RWPE2 (cell line): ENCODE results near the gene PHYKPL.

Experiments
- ATAC-seq: fragments of 200-7000 bp; cut with Tn5 transposase; 3 replicates; pipeline ENCODE4 v1.9.1; 2021; ENCODE audit warnings: low read depth
- DNase-seq: peaks from one replicate; pipeline ENCODE4 v3.0.0-alpha.2; 2020; ENCODE audit warnings: low spot score
- H3K27ac ChIP-seq: fragments of 450-650 bp; 2 replicates; pipeline ENCODE4 v1.5.1; 2017; ENCODE audit warnings: mild to moderate bottlenecking; ENCODE audit not compliant: poor library complexity, severe bottlenecking
- H3K27me3 ChIP-seq: fragments of 250-450 bp; sonication (Bioruptor Pico); 2 replicates; pipeline ENCODE4 v1.5.1; 2021; ENCODE audit warnings: mild to moderate bottlenecking, moderate library complexity; ENCODE audit not compliant: insufficient read depth, poor library complexity, severe bottlenecking
- H3K36me3 ChIP-seq: fragments of 250-450 bp; sonication (Bioruptor Pico); 2 replicates; pipeline ENCODE4 v1.5.1; 2020; ENCODE audit warnings: low read depth, mild to moderate bottlenecking, moderate library complexity
- H3K4me1 ChIP-seq: fragments of 250-450 bp; sonication (Bioruptor Pico); 2 replicates; pipeline ENCODE4 v1.5.1; 2021; ENCODE audit warnings: mild to moderate bottlenecking, moderate library complexity; ENCODE audit not compliant: insufficient read depth, poor library complexity, severe bottlenecking
- H3K4me3 ChIP-seq: fragments of 250-450 bp; sonication (Bioruptor Pico); 2 replicates; pipeline ENCODE4 v1.5.1; 2021; ENCODE audit warnings: mild to moderate bottlenecking, moderate library complexity; ENCODE audit not compliant: severe bottlenecking
- H3K9me3 ChIP-seq: fragments of 250-450 bp; sonication (Bioruptor Pico); 2 replicates; pipeline ENCODE4 v1.5.1; 2021; ENCODE audit warnings: mild to moderate bottlenecking, moderate library complexity; ENCODE audit not compliant: severe bottlenecking
- TF ChIP-seq, protein P1 (sequence below): fragments of 450-650 bp; IDR thresholded peaks from one replicate; pipeline ENCODE4 v1.5.1; 2017; ENCODE audit warnings: mild to moderate bottlenecking, moderate library complexity; ENCODE audit not compliant: poor library complexity, severe bottlenecking

The PHYKPL gene

DNA sequence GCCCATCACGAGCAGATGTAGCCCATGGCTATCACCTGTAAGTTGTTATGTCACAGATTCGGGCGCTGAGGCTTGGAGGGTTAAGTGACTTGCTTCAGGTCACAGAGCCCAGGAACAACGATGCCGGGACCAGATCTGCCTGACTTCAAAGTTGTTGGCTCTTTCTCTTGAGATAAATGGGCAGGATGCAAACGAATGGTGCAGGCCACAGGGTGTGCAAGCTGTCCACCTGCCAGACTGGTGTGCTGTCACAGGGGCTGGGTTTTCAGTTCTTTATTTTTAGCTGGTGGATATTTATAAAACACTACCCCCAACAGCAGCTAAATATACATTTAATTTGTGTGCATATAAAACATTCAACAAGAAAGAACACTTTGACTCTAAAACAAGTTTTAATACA, 17.7 kb upstream of the PHYKPL start:
- Histone ChIP-seq H3K36me3 (no peaks in the 10 kb centered on the region), H3K9me3 (no peaks in the 10 kb centered on the region), H3K27ac (no peak overlapping the region), H3K27me3 (no peaks in the 10 kb centered on the region), H3K4me1 (no peaks in the 10 kb centered on the region), H3K4me3 (no peak overlapping the region)
- TF ChIP-seq, protein P1, sequence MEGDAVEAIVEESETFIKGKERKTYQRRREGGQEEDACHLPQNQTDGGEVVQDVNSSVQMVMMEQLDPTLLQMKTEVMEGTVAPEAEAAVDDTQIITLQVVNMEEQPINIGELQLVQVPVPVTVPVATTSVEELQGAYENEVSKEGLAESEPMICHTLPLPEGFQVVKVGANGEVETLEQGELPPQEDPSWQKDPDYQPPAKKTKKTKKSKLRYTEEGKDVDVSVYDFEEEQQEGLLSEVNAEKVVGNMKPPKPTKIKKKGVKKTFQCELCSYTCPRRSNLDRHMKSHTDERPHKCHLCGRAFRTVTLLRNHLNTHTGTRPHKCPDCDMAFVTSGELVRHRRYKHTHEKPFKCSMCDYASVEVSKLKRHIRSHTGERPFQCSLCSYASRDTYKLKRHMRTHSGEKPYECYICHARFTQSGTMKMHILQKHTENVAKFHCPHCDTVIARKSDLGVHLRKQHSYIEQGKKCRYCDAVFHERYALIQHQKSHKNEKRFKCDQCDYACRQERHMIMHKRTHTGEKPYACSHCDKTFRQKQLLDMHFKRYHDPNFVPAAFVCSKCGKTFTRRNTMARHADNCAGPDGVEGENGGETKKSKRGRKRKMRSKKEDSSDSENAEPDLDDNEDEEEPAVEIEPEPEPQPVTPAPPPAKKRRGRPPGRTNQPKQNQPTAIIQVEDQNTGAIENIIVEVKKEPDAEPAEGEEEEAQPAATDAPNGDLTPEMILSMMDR: no peak
- DNase-seq (no peak), ATAC-seq (no peak)

DNA sequence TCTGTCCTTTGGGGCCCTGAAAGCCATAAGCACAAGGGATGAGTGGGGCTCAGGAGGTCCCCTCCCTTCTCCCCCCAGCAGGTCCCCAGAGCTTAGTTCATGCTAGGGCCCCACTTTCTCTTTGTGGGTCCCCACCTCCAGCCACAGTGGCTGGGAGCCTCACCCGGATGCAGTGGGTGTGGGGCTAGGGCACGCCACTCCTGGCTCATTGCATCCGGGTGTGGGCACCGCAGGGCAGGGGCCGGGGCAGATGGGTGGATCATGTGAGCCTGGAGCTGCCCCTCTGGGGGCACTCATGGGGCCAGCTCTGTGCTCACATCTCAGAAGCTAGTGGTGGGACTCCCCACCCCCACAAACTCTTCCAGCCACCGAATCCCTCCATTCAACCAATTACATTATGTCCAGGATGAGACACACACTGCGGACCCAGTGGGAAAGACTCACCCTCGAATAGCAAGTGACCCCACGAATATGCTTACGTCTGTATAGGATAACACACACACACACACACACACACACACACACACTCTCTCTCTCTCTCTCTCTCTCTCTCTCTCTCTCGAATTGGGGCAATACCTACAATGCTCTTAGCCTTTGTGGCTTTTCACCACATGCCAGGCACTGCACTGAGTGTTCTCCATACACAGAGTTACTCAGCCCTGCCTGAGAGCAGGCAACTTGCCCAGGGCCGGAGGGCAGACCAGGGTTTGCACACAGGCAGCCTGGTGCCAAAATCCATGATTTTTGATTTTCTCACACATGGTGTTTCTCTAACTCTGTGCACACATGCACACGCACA, 16.8 kb upstream of the PHYKPL start:
- no peaks in the 10 kb centered on the region for H3K9me3 ChIP-seq
- peaks cover under 1% of the 10 kb centered on the region for H3K4me1 ChIP-seq
- no peaks in the 10 kb centered on the region for H3K27me3 ChIP-seq
- no peak overlapping the region for H3K4me3 ChIP-seq
- ATAC-seq (peak; percentile 72), DNase-seq (peak; percentile 66)
- TF ChIP-seq, protein P1: no peak
- H3K27ac ChIP-seq: no peak overlapping the region
- no peaks in the 10 kb centered on the region for H3K36me3 ChIP-seq

DNA sequence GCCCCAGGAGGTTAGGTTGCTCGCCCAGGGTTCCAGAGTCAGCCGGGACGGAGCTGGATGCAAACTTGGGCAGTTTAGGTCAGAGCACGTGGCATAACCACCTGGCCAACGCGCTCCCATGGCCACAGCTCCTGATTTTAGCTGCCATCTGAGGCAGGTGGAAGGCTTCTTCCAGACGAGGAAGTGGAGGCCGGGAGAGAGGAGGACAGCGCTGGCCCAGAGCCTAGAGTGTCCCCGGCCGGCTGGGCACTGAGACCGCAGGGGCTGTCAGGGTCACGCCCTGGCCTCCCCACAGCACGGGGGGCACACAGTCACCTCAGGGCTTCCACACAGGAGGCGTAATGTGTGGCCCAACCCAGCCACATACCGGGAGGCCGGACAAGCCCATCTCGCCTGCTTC, 16.1 kb upstream of the PHYKPL start:
- peaks cover 4% of the 10 kb centered on the region for H3K4me1 ChIP-seq
- no peaks in the 10 kb centered on the region for H3K9me3 ChIP-seq
- TF ChIP-seq, protein P1: no peak
- ATAC-seq (no peak), DNase-seq (peak; percentile 43)
- H3K4me3 ChIP-seq: no peak overlapping the region
- no peaks in the 10 kb centered on the region for H3K36me3 ChIP-seq
- no peaks in the 10 kb centered on the region for H3K27me3 ChIP-seq
- H3K27ac ChIP-seq: no peak overlapping the region

DNA sequence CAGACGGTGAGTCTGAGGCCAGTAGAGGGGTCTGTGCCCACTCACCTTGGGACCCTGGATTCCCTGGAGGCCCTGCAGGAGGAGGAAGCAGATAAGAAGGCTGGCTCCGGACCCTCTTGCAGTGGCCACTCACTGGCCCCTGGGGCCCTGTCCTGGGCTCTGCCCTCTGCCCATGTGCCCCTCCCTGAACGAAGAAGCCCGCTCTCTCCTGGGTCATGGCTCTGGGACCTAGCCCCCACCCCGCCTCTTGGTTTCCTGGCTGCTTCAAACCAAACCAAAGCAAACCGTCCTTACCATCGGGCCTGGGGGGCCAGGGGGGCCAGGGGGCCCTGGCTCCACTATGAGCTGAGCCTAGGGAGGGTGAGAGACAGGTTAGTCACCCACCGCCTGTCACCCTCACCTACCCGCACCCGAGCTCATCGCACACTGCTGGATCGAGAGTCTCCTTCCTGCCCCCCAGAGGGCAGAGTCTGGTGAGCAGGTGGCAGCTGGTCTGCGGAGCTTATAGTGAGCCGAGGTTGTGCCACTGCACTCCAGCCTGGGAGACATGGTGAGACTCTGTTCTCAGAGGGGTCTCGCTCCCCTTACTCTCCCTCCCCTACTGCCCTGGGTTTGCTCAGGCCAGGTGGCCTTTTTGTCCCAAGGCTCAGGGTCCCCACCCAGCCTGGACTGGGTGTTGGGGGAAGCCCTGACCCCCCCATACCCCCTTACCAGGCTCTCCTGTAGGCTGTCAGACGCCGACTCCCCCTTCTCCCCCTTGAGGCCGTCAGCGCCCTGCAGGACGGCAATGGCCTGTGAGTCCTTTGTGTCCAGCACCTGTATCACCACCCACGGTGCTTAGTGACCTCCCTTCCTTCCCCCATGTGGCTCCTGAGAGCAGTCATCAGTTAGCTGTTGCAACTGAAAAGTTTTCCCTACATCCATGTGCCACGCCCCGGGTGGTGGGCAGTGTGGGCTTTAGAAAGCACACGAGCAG, 15.2 kb upstream of the PHYKPL start:
- no peak for ATAC-seq
- peaks cover 4% of the 10 kb centered on the region for H3K4me1 ChIP-seq
- H3K9me3 ChIP-seq: no peaks in the 10 kb centered on the region
- TF ChIP-seq, protein P1: no peak
- H3K4me3 ChIP-seq: no peak overlapping the region
- DNase-seq: peak; percentile 62
- H3K27ac ChIP-seq: no peak overlapping the region
- H3K27me3 ChIP-seq: no peaks in the 10 kb centered on the region
- H3K36me3 ChIP-seq: no peaks in the 10 kb centered on the region
